ENCODE measurements around the gene ALG2.

The ALG2 gene

GRCh38 chr9:99189887-99190596, 31.7 kb downstream of the ALG2 start:
- DNase-seq (ENCODE audit: extremely low read depth, insufficient read length), result no peak
- TF ChIP-seq CTCF (IDR thresholded peaks at IDR 0.05; ENCODE audit: insufficient read depth, low read length, poor library complexity, severe bottlenecking), result no peak
- H3K36me3 ChIP-seq (ENCODE audit: control insufficient read depth, insufficient read depth, low read length), result no peaks in the 10 kb centered on the region
- no peaks in the 10 kb centered on the region for H3K27me3 ChIP-seq (replicated peaks; ENCODE audit: control insufficient read depth, insufficient read depth, low read length)
- no peak overlapping the region for H3K4me3 ChIP-seq (replicated peaks; ENCODE audit: low read depth, low read length)

- DNase-seq (ENCODE audit: extremely low read depth, insufficient read length), result no peak
- H3K36me3 ChIP-seq (ENCODE audit: control insufficient read depth, insufficient read depth, low read length), result no peaks in the 10 kb centered on the region
- no peak for TF ChIP-seq CTCF (IDR thresholded peaks at IDR 0.05; ENCODE audit: insufficient read depth, low read length, poor library complexity, severe bottlenecking)
- H3K4me3 ChIP-seq (replicated peaks; ENCODE audit: low read depth, low read length), result no peak overlapping the region
- no peaks in the 10 kb centered on the region for H3K27me3 ChIP-seq (replicated peaks; ENCODE audit: control insufficient read depth, insufficient read depth, low read length)
These were observed 32.6 kb downstream of the ALG2 start for GRCh38 chr9:99189186-99189585.

- no peaks in the 10 kb centered on the region for H3K27me3 ChIP-seq (replicated peaks; ENCODE audit: control insufficient read depth, insufficient read depth, low read length)
These were observed 34.4 kb downstream of the ALG2 start for GRCh38 chr9:99187311-99187710.

GRCh38 chr9:99185934-99186333, 35.8 kb downstream of the ALG2 start:
- Histone ChIP-seq H3K27me3 (replicated peaks; ENCODE audit: control insufficient read depth, insufficient read depth, low read length) (no peaks in the 10 kb centered on the region), H3K36me3 (ENCODE audit: control insufficient read depth, insufficient read depth, low read length) (no peaks in the 10 kb centered on the region), H3K4me3 (replicated peaks; ENCODE audit: low read depth, low read length) (no peak overlapping the region)
- TF ChIP-seq CTCF (IDR thresholded peaks at IDR 0.05; ENCODE audit: insufficient read depth, low read length, poor library complexity, severe bottlenecking), result no peak
- no peak for DNase-seq (ENCODE audit: extremely low read depth, insufficient read length)

More at GRCh38 chr9:99187311-99187710, 34.4 kb downstream of the ALG2 start:
- H3K4me3 ChIP-seq (replicated peaks; ENCODE audit: low read depth, low read length), result no peak overlapping the region
- no peak for DNase-seq (ENCODE audit: extremely low read depth, insufficient read length)
- H3K36me3 ChIP-seq (ENCODE audit: control insufficient read depth, insufficient read depth, low read length), result no peaks in the 10 kb centered on the region
- no peak for TF ChIP-seq CTCF (IDR thresholded peaks at IDR 0.05; ENCODE audit: insufficient read depth, low read length, poor library complexity, severe bottlenecking)

- Histone ChIP-seq H3K27me3 (replicated peaks; ENCODE audit: control insufficient read depth, insufficient read depth, low read length) (no peaks in the 10 kb centered on the region), H3K4me3 (replicated peaks; ENCODE audit: low read depth, low read length) (no peak overlapping the region), H3K36me3 (ENCODE audit: control insufficient read depth, insufficient read depth, low read length) (no peaks in the 10 kb centered on the region)
- TF ChIP-seq CTCF (IDR thresholded peaks at IDR 0.05; ENCODE audit: insufficient read depth, low read length, poor library complexity, severe bottlenecking), result no peak
- DNase-seq (ENCODE audit: extremely low read depth, insufficient read length), result no peak
These were observed 36.5 kb downstream of the ALG2 start for GRCh38 chr9:99185348-99185632.

Measured in GM06990 (cell line).